Effector memory CD8-positive, alpha-beta T cell (primary cell): ENCODE measurements around the gene VAV3.

Experiments used
- ATAC-seq: fragments of 150-1000 bp; cut with Tn5 transposase; replicated peaks from 2 replicates; pipeline ENCODE4 v1.10.0; 2021; ENCODE audit warnings: mild to moderate bottlenecking, moderate library complexity
- DNase-seq, 3 experiments: peaks; one replicate each; pipeline ENCODE4 v3.0.0; 2021
- H3K27ac Mint-ChIP-seq, 2 donors: one replicate each; pipeline ENCODE4 v1.8.0; 2022; ENCODE audit warnings: mild to moderate bottlenecking in 2 of 2, mixed read lengths in 2 of 2, moderate library complexity in 2 of 2
- H3K27me3 Mint-ChIP-seq, 2 donors: one replicate each; pipeline ENCODE4 v1.8.0; 2022; ENCODE audit warnings: mixed read lengths in 2 of 2
- H3K36me3 Mint-ChIP-seq: one replicate; pipeline ENCODE4 v1.8.0; 2022; ENCODE audit warnings: mild to moderate bottlenecking, moderate library complexity, mixed read lengths; ENCODE audit not compliant: insufficient read depth
- H3K4me1 Mint-ChIP-seq, 2 donors: one replicate each; pipeline ENCODE4 v1.8.0; 2022; ENCODE audit warnings: low read depth in 2 of 2, mixed read lengths in 2 of 2
- H3K4me3 Mint-ChIP-seq, 2 donors: one replicate each; pipeline ENCODE4 v1.8.0; 2022; ENCODE audit warnings: mild to moderate bottlenecking in 2 of 2, mixed read lengths in 2 of 2, moderate library complexity in 2 of 2
- H3K9me3 Mint-ChIP-seq, 2 donors: one replicate each; pipeline ENCODE4 v1.8.0; 2022; ENCODE audit warnings: mixed read lengths in 2 of 2

The VAV3 gene

GRCh38 chr1:107781245-107781644 is 183.7 kb downstream of the VAV3 start:
- Mint-ChIP-seq H3K4me3 (no peak overlapping the region), H3K9me3 (no peaks in the 10 kb centered on the region), H3K27me3 (no peaks in the 10 kb centered on the region), H3K4me1 (peaks cover 25 to 37% of the 10 kb centered on the region in 2 donors), H3K36me3 (no peaks in the 10 kb centered on the region), H3K27ac (no peak overlapping the region)
- ATAC-seq: no peak
- DNase-seq: no peak

DNA sequence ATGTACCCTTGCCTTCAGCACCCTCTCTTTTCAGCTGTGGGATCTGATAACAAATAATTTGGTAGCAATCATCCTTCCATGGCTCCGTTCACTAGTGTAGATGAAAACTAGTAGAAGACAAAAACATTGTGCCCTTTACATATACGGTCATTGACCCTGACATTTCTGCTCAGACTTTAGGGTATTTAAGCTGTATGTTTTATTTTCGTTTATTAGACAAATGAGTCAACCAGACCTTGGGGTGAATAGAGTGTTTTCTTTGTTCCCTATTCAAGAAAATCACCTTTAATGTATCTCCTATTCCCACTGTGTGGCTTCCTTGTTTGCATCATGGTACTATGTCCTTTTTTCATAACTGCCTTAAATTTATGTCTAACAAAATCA is 187.3 kb downstream of the VAV3 start:
- no peaks in the 10 kb centered on the region for H3K36me3 Mint-ChIP-seq
- H3K4me3 Mint-ChIP-seq: no peak overlapping the region
- no peak overlapping the region for H3K27ac Mint-ChIP-seq
- no peaks in the 10 kb centered on the region for H3K9me3 Mint-ChIP-seq
- H3K27me3 Mint-ChIP-seq: no peaks in the 10 kb centered on the region
- ATAC-seq (no peak), DNase-seq (no peak)
- H3K4me1 Mint-ChIP-seq: peaks cover 3 to 14% of the 10 kb centered on the region in 2 donors

DNA sequence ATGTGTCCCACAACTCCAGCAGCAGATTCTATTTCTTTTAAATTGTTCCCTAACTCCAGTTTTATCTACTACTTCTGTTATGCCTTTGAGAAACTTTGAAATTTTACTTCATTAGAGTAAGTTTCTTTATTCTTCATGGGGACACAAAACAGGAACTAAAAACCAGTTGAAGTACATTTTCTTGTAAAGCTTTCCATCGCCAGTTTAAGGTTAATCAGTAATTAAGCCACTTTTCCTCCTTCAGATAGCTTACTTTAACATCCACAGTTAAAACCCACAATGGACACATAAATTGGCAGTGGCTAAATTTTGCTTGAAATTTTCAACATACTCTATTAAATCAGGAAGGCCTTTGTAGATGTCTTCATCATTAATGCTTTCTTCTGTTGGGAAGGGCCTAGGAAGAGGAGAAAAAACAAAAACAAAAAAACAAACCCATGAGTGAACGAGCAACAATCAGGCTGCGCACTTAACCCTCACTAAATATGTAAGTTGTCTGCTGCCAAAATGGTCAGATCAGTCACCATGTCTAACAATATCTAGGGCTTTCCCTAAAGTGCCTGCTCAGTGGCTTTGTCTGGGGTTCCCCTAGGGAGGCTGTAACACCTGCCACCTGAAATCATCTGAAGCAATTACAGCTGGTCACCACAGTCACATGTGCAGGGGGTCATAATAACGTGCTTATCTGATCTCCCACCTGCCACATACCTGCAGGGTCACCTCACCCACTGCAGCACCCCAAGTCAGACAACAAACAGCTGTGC is 187.9 kb downstream of the VAV3 start:
- Mint-ChIP-seq H3K27ac (peak overlapping the region in 1 of 2 donors; percentile 9), H3K4me3 (no peak overlapping the region), H3K36me3 (no peaks in the 10 kb centered on the region), H3K9me3 (no peaks in the 10 kb centered on the region), H3K4me1 (peaks cover 0 to 10% of the 10 kb centered on the region in 2 donors), H3K27me3 (no peaks in the 10 kb centered on the region)
- DNase-seq (no peak), ATAC-seq (peak; percentile 27)

GRCh38 chr1:107771377-107771776 is 193.6 kb downstream of the VAV3 start:
- DNase-seq: no peak
- no peak for ATAC-seq
- Mint-ChIP-seq H3K4me3 (no peak overlapping the region), H3K27ac (no peak overlapping the region), H3K4me1 (peaks cover 0 to 9% of the 10 kb centered on the region in 2 donors), H3K27me3 (no peaks in the 10 kb centered on the region), H3K9me3 (no peaks in the 10 kb centered on the region), H3K36me3 (peaks cover 6% of the 10 kb centered on the region)

DNA sequence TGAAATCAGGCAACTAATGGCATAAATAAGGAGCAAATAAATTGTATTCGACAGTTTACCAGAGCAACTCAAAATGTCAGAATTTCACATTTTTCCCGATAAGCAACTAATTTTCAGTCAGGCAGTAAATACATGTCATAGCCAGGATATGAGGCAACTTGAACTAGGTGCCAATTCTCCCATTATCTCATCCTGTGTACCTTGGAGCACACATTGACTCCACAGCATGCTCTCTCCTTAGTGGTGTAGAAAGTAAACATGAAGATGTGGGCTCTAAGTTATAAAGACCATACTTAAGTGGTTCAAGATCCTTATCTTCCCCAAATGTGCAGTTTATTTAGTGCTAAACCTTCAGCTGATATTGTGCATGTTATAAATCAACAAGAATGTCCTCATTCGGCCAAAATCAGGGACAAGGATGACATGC is 197.8 kb downstream of the VAV3 start:
- no peaks in the 10 kb centered on the region for H3K27me3 Mint-ChIP-seq
- DNase-seq (no peak), ATAC-seq (no peak)
- H3K4me3 Mint-ChIP-seq: no peak overlapping the region
- no peaks in the 10 kb centered on the region for H3K9me3 Mint-ChIP-seq
- no peak overlapping the region for H3K27ac Mint-ChIP-seq
- H3K4me1 Mint-ChIP-seq: peaks cover 0 to 4% of the 10 kb centered on the region in 2 donors
- peaks cover 21% of the 10 kb centered on the region for H3K36me3 Mint-ChIP-seq

DNA sequence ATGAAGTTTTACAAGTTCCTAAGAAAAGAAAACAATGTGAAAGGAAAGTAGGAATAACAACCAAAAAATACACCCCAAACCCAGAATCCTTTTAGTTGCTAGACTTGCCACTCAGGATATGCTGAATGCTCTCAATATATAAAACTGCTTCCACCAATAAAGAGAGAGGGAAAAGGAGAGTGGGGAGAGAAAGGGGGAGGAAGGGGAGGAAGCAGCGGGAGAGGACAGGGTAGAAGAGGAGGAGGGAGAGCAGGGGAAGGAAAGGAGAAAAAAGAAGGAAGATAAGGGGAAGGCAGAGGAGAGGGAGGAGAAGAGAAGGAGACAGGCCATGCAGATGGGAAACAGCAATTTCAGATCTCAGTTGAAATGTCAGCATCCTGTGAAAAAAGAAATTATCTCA is 198.4 kb downstream of the VAV3 start:
- DNase-seq (no peak), ATAC-seq (no peak)
- Mint-ChIP-seq H3K4me1 (peaks cover 0 to 4% of the 10 kb centered on the region in 2 donors), H3K4me3 (no peak overlapping the region), H3K27me3 (no peaks in the 10 kb centered on the region), H3K27ac (peak overlapping the region in 1 of 2 donors; percentile 52), H3K9me3 (no peaks in the 10 kb centered on the region), H3K36me3 (peaks cover 23% of the 10 kb centered on the region)

DNA sequence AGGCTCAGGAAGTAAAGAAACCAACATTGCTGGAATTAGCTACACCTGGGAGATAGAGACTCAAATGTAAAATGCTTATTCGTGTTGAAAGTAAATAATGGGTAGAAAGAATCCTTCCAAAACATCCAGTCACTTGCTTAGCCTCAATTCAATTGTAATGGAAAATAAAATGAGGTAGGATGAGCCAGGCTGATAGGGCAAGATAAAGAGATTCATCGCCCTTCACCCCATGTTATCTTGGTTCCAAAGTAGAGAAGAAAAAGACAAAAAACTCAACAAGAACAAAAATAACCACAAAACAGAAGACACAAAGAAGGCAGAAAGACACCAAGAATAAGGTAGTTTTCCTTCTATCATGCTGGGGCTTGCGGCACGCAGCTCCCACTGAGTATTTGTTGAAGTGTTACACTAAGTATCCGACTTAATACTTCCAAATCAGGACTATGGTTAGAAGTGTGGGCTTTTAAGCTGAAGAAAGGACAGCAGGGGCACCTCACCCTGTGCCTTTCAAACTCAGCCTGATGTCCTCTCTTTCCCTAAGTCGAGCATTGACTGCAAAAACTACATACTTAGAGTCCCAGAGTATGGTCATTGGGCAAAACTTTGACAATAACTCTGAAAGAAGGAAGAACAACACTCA is 202.1 kb downstream of the VAV3 start:
- no peaks in the 10 kb centered on the region for H3K9me3 Mint-ChIP-seq
- H3K4me1 Mint-ChIP-seq: no peaks in the 10 kb centered on the region
- H3K27ac Mint-ChIP-seq: no peak overlapping the region
- no peak overlapping the region for H3K4me3 Mint-ChIP-seq
- no peaks in the 10 kb centered on the region for H3K27me3 Mint-ChIP-seq
- peaks cover 39% of the 10 kb centered on the region for H3K36me3 Mint-ChIP-seq
- no peak for ATAC-seq
- no peak for DNase-seq

DNA sequence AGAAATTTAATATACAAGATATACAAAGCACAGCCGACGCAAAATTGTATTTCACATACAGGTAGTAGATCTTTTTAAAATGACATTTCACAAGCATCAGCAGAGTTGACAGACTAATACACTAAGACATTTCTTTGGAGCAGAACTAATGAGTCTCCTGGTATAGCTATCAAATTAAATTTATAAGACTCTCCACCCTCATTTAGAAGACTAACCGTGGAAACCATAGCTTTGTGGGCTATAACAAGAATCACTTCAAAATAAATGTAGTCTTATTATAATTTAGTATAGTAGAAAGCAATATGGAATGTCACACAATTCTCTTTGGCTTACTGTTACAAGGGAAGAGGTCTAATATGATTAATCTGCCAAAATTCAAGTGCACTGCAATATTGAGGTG is 204.9 kb downstream of the VAV3 start:
- no peak for ATAC-seq
- Mint-ChIP-seq H3K36me3 (peaks cover 33% of the 10 kb centered on the region), H3K27ac (no peak overlapping the region), H3K4me3 (no peak overlapping the region), H3K27me3 (no peaks in the 10 kb centered on the region), H3K9me3 (no peaks in the 10 kb centered on the region), H3K4me1 (no peaks in the 10 kb centered on the region)
- DNase-seq: no peak

DNA sequence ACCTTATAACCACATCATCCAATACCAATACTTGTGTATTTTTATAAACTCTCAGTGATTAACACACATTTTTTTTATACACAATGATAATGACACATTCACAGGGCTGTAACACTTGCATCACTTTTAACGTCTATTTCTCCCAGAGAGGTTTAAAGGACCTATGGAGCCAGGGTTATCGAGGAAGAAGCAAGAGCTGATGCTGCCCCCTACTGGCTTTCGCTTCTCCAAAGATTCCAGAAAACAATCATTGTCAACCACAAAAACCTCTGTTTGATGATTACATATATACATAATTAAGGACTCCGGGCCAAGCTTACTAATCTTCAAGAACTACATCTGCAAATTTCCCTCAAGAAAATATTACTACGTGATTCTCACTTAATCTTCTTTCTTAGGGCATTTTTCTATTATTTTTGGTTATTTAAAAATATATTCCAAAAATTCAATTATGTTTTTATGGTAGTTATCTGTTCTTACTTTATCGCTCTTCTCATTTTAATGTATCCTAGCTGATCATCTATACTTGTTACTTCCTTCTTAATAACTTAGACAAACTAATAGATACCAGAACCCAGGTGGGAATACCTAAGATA is 214.5 kb downstream of the VAV3 start:
- Mint-ChIP-seq H3K4me1 (no peaks in the 10 kb centered on the region), H3K27me3 (no peaks in the 10 kb centered on the region), H3K9me3 (no peaks in the 10 kb centered on the region), H3K27ac (no peak overlapping the region), H3K4me3 (no peak overlapping the region), H3K36me3 (peaks cover 15% of the 10 kb centered on the region)
- no peak for ATAC-seq
- DNase-seq: peak in 1 of 3 experiments; percentile 18

DNA sequence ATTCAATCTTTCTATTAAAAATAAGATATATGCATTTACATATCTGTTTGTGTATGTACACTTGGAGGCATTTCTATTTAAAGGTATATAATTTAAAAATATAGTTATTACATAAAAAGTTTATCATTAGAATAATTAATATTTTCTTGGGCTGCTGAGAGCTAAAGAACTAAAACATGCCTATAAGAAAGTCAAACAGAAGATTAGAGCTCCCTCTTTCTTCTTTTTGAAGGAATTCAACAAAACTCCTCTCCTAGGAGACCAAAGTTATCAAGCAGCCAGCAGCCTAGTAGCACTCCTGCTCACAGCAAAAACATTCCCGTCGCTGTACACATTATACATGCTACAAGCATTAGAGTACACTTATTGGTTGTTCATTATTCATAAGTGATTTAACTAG is 216.4 kb downstream of the VAV3 start:
- Mint-ChIP-seq H3K36me3 (peaks cover 8% of the 10 kb centered on the region), H3K4me3 (no peak overlapping the region), H3K9me3 (no peaks in the 10 kb centered on the region), H3K27me3 (no peaks in the 10 kb centered on the region), H3K4me1 (no peaks in the 10 kb centered on the region), H3K27ac (no peak overlapping the region)
- ATAC-seq (no peak), DNase-seq (no peak)

- no peaks in the 10 kb centered on the region for H3K27me3 Mint-ChIP-seq
- ATAC-seq: no peak
- H3K4me1 Mint-ChIP-seq: peaks cover 0 to 17% of the 10 kb centered on the region in 2 donors
- DNase-seq: no peak
- H3K4me3 Mint-ChIP-seq: no peak overlapping the region
- H3K27ac Mint-ChIP-seq: peak overlapping the region in 1 of 2 donors; percentile 26
- H3K36me3 Mint-ChIP-seq: peaks cover 10% of the 10 kb centered on the region
- no peaks in the 10 kb centered on the region for H3K9me3 Mint-ChIP-seq
Observed at GRCh38 chr1:107741242-107741641, 223.7 kb downstream of the VAV3 start.

- H3K4me1 Mint-ChIP-seq: peaks cover 0 to 21% of the 10 kb centered on the region in 2 donors
- ATAC-seq: no peak
Observed at GRCh38 chr1:107740579-107740978, 224.4 kb downstream of the VAV3 start.

DNA sequence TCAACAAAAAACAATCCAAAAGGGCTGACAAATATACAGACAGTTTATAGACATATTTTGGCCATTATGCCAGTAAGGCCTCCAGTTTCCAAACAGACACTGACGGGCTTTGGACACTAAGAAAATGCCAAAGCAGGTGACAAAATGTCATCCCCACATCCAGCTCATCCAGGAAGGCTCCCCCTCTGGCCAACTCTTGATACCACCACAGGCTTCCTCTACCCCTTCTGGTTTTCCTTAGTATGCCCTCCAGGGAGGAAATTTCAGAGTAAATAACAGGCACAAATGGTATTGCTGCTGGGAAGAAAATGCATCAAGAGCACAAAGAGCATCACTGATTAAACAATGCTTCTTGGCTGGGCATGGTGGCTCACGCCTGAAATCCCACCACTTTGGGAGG is 225.3 kb downstream of the VAV3 start:
- peaks cover 6% of the 10 kb centered on the region for H3K36me3 Mint-ChIP-seq
- DNase-seq (no peak), ATAC-seq (no peak)
- H3K27ac Mint-ChIP-seq: no peak overlapping the region
- no peaks in the 10 kb centered on the region for H3K9me3 Mint-ChIP-seq
- no peak overlapping the region for H3K4me3 Mint-ChIP-seq
- peaks cover 5 to 30% of the 10 kb centered on the region in 2 donors for H3K4me1 Mint-ChIP-seq
- no peaks in the 10 kb centered on the region for H3K27me3 Mint-ChIP-seq

More at GRCh38 chr1:107740579-107740978, 224.4 kb downstream of the VAV3 start:
- Mint-ChIP-seq H3K27me3 (no peaks in the 10 kb centered on the region), H3K9me3 (no peaks in the 10 kb centered on the region), H3K36me3 (peaks cover 10% of the 10 kb centered on the region), H3K27ac (peak overlapping the region in 1 of 2 donors; percentile 26), H3K4me3 (no peak overlapping the region)
- DNase-seq: no peak

DNA sequence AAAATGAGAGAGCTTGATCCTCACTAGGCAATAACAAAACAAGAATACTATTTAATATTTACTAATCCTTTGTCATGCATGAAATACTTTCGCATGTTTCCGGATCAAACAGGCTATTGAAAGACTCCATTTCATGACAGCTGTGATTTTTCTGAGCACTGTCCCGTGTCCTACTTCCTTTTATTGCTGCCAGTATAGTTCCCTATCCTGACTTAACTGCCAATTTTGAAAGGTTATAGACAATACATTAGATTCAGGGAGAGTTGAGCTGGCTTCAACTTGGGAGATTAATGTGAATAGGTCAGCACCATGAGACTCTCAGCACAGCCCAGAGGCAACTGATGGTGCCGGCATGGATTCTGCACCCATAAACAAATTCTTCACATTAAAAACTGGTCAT is 225.8 kb downstream of the VAV3 start:
- peaks cover 6% of the 10 kb centered on the region for H3K36me3 Mint-ChIP-seq
- no peaks in the 10 kb centered on the region for H3K27me3 Mint-ChIP-seq
- peaks cover 6 to 33% of the 10 kb centered on the region in 2 donors for H3K4me1 Mint-ChIP-seq
- DNase-seq (no peak), ATAC-seq (no peak)
- H3K9me3 Mint-ChIP-seq: peaks cover 0 to 1% of the 10 kb centered on the region in 2 donors
- H3K27ac Mint-ChIP-seq: no peak overlapping the region
- no peak overlapping the region for H3K4me3 Mint-ChIP-seq
